NCI-H2227 (cell line): ENCODE results near the gene EGFLAM.

ENCODE experiments used
- DNase-seq: peaks from one replicate; lab custom pipeline; 2025; ENCODE audit not compliant: unreplicated experiment; lab: John Stamatoyannopoulos, UW

The EGFLAM gene

GRCh38 chr5:38371596-38371995 is 113.2 kb downstream of the EGFLAM start:
- DNase-seq = no peak

DNA sequence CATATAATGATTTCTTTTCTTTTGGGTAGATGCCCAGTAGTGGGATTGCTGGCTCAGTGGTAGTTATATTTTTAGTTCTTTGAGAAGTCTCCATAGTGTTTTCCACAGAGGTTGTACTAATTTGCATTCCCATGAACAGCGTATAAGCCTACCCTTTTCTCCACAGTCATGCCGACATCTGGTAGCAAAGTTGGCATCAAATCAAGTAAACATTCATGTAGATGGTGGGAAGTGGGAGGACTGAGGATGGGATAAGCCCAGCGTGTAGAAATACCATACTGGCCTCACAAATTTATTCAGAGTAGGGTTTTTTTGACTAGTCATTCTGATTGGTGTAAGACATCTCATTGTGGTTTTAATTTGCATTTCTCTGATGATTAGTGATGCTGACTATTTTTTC is 115.4 kb downstream of the EGFLAM start:
- no peak for DNase-seq

DNA sequence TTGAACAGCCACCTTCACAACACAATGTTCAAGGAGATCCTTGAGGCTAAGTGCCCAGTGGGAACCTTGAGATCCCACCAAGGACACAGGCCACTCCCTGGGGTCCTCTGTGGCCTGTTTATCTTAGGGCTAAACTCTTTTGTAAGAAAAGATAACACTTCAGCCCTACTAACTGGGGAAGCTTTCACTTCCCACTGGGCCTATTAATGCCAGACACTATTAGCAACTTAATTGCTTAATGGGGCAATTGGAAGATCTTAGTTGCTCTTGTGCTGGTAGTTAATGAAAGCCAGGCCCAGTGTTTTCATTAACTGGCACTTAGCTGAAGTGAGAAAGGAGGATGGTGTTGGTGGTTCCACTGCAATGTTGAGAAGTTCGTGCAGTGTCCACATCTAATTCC is 117.1 kb downstream of the EGFLAM start:
- no peak for DNase-seq

DNA sequence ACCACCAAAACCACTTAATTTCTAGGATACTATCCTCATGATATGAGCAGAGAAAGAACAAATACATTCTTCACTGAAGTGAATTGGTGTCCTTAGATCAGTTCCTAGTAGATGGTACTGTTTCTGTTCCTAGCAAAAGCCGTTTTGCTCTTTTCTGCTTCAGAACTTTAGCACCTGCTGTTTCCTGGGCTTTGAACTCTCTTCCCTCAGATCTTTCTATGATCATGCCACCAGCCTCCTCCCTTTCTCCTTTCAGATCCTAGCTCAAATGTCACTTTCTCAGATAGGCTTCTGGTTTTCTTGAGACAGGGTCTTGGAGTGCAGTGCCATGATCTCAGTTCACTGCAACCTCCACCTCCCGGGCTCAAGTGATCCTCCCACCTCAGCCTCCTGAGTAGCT is 118.0 kb downstream of the EGFLAM start:
- DNase-seq = no peak

DNA sequence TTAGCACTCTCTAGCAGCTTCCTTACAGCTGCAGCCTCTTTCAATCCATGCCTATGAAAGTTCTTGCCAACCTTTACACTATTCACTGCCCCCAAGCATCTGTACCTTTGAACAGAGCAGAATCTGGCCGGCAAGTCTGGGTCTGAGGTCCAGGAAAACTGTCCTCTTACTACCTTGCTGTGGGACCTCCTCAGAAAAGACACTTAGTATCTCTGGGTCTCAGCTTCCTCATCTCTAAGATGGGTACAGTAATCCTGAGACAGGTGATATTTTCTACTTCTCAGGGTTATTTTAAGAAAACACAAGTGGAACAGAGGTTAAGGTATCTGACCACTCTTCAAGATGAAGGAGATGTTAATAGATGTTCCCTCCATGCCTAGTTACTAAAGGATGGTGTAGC is 120.2 kb downstream of the EGFLAM start:
- no peak for DNase-seq

GRCh38 chr5:38379350-38379937 is 121.1 kb downstream of the EGFLAM start:
- DNase-seq = no peak

DNA sequence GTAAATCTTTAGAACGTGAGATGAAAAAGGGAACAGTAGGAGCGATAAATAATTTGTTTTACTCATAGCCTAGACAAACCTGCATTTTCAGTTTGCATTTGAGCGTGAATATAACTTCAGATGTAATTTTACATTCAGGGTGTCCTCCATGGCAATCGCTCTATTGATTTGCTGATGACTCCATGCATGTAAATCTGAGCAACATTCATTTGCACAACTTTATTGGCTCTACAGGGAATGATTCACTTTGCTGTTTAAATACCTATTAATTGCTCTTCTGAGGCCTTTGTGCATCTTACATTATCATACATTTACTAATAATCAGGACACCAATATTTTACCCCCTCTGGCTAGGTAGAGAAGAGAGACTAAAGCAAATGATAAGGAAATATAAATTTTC is 122.2 kb downstream of the EGFLAM start:
- no peak for DNase-seq

- DNase-seq = no peak
Measured at GRCh38 chr5:38381361-38381760, 123.0 kb downstream of the EGFLAM start.

- DNase-seq = peak; percentile 90
Measured at GRCh38 chr5:38382898-38383297, 124.5 kb downstream of the EGFLAM start.

- no peak for DNase-seq
Measured at GRCh38 chr5:38383701-38384100, 125.3 kb downstream of the EGFLAM start.

DNA sequence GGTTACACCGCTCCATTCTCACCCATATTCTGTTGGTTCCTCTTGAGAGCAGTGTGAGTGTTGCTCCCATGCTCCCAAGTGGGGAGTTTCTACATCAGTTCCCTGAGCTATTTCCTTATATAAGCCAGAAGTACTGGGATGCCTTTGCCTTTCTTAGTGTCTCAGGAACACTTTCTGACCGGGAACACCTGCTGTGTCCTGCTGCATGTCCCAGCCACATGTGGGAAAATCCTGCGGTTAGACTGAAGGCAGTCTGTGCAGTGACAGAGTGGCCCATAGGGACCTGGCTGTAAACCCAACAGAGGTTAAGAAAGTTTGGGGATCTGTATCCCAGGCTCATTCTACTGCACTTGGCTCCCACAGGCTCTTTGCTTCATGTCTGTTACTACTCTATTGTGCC is 126.0 kb downstream of the EGFLAM start:
- no peak for DNase-seq

DNA sequence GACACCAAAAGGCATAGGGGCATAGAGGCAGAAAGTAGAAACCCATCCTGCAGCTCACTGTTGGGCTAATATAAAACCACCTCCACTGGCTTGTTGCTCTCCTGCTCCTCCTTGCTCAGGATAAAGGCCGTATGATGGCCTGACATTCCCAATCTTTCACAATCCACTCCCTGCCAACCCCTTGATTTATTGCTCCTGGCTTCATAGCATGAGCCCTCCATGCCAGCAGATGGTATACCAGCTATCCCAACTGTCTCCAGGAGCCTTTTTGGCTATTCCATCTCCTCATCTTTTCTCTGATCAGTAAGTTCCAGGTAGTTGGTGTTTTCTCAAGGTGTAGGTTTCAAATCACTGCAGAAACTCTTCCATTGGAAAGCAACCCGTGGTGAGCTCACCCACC is 128.8 kb downstream of the EGFLAM start:
- DNase-seq = no peak

- DNase-seq = no peak
Measured at GRCh38 chr5:38393636-38394035, 135.3 kb downstream of the EGFLAM start.

- no peak for DNase-seq
Measured at GRCh38 chr5:38396766-38397165, 138.4 kb downstream of the EGFLAM start.

- DNase-seq = no peak
Measured at GRCh38 chr5:38400365-38400764, 142.0 kb downstream of the EGFLAM start.

GRCh38 chr5:38401145-38401544 is 142.8 kb downstream of the EGFLAM start:
- no peak for DNase-seq

- no peak for DNase-seq
Measured at GRCh38 chr5:38403406-38403805, 145.0 kb downstream of the EGFLAM start.

DNA sequence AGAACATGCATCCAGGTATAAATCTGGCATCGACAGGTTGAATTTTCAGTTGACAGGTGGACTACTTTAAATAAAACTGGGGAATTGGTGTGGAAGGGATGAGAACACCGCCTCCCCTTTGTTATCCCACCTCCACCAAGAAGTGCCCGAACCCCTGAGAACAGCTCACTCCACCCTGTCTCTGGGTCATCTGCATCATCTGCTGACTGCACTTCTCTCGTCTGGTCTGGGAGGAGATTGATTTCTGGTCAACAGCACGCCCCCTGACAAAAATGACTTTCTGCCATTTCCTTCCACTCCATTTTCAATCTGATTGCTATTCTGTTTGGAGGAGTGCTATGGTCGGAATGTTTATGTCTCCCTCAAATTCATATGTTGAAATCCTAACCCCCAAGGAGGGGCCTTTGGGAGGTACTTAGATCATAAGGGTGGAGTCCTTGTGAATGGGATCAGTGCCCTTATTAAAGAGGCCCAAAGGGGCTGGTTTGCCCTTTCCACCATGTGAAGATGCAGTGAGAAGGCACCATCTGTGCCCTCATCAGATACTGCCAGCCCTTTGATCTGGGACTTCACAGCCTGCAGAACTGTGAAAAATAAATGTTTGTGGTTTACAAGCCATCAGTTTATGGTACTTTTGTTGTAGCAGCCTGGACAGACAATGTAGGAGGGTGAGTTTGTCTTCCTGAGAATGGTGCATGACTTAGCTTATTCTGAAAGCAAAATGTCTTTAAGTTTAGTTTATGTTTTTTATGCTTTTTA is 145.7 kb downstream of the EGFLAM start:
- no peak for DNase-seq

DNA sequence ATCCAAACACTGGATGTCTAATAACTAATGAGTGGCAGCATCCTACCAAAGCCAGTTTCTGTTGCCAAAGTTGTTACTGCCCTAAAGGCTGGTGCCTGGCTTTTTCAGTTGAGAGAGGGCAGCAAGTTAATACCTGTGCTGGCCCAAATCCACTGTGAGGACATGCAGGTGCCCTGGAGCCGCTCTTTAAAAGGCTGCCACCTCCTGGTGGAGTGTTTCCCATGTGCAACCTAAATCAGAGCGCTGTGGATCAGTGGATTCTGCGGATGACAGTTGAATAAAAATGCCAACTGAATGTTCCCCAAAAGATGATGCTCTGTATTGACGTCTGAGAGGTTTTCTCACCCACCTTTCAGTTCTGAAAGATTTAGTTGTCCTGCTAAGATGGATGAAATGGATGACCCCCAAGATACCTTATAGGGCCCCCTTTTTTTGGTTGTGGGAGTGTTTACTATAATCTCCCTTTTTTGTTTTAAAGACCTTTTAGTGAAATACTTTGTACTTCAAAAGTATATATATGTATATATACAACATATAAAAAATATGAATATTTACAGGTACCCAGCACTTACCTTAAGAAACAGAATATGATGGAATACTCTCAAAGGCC is 146.4 kb downstream of the EGFLAM start:
- DNase-seq = no peak

DNA sequence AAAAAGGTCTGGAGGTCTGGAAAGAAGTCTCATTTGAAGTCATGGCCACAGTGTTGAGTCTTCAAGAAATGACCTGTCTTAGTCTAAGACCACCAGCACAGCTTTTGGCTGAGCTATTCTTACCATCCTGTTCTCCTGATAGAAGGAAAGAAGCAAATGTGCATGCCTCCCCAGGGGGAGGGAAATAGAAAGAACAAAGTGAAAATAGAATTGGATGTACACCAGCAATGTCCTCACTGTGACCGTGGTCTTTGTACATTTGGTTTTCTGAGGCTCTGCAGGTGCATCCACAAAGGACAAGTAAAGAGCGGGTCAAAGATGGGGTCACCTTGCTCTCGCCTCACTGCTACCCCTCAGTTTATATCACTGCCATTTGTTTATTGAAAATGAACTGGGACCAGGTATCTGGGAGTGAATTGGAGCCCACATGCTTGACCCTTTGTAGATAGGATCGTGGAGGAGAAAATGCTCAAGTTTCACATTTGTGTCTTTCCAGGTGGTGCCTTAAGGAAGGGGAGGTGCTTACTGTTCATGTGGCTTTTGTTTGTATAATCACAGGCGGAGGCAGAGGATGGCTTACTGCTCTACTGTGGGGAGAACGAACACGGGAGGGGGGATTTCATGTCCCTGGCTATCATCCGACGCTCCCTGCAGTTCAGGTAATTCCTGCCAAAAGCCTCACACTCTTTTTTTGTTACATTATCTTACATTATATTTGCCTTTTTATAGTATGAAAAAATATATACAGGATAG is 150.3 kb downstream of the EGFLAM start:
- no peak for DNase-seq

DNA sequence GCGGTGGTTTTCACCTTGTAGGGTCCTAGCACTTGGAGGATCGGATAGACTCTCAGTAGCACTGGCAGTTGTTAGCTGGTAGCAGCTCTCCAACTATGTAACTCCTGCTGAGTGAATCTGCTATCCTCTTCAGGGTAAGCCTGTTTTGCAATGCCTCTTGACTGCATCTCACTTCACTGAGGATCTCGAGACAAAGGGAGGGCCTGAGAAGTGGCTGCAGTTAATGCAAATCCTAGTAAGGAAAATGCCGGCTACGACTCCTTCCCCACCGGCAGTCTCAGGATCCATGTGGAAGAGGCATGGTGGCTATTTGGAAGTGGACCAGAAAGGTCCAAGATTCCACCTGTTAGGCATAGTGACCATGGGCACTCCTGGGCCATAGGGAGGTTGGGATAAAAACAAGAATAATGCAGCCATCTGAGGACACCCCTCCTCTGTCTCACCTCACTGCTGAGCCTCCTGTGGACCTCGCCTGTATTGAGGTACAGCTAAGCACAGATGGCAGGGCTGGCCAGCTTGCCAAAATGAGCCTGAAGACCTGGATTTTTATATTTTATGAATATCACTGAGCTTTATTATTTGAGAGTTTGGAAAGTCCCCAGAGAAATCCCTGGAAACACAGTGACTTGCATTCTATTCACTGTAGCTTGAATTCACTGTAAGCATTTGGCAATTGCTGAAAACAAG is 152.1 kb downstream of the EGFLAM start:
- DNase-seq = no peak
